Measurements from ENCODE around the gene FMO2.

FMO2 gene

GRCh38 chr1:171174560-171175294 is 10.4 kb upstream of the FMO2 start:
- no peak for DNase-seq

GRCh38 chr1:171177261-171177660 is 7.8 kb upstream of the FMO2 start:
- no peak for DNase-seq

- no peak for DNase-seq
Observed at GRCh38 chr1:171179318-171180227, 5.5 kb upstream of the FMO2 start.

GRCh38 chr1:171180670-171181069 is 4.4 kb upstream of the FMO2 start:
- DNase-seq = no peak

GRCh38 chr1:171188388-171189266 is 3.5 kb downstream of the FMO2 start:
- peak; percentile 60 to 75 for DNase-seq

GRCh38 chr1:171191992-171192391 is 6.9 kb downstream of the FMO2 start:
- DNase-seq = no peak

- no peak for DNase-seq
Observed at GRCh38 chr1:171195767-171196166, 10.7 kb downstream of the FMO2 start.

- DNase-seq = no peak
Observed at GRCh38 chr1:171196351-171196750, 11.3 kb downstream of the FMO2 start.

GRCh38 chr1:171198081-171198480 is 13.0 kb downstream of the FMO2 start:
- no peak for DNase-seq

GRCh38 chr1:171204296-171204695 is 19.2 kb downstream of the FMO2 start:
- DNase-seq = no peak

- DNase-seq = no peak
Observed at GRCh38 chr1:171206204-171206977, 21.3 kb downstream of the FMO2 start.

- no peak for DNase-seq
Observed at GRCh38 chr1:171206978-171207355, 21.9 kb downstream of the FMO2 start.

- DNase-seq = no peak
Observed at GRCh38 chr1:171207377-171207776, 22.3 kb downstream of the FMO2 start.

GRCh38 chr1:171210355-171210754 is 25.3 kb downstream of the FMO2 start:
- no peak for DNase-seq

GRCh38 chr1:171212607-171213351 is 27.7 kb downstream of the FMO2 start:
- DNase-seq = no peak

GRCh38 chr1:171213559-171214454 is 28.7 kb downstream of the FMO2 start:
- DNase-seq = peak in 1 of 2 experiments; percentile 1

- DNase-seq = no peak
Observed at GRCh38 chr1:171217658-171218443, 32.8 kb downstream of the FMO2 start.

GRCh38 chr1:171218661-171219060 is 33.6 kb downstream of the FMO2 start:
- DNase-seq = no peak

GRCh38 chr1:171219346-171220080 is 34.4 kb downstream of the FMO2 start:
- DNase-seq = no peak
